Measurements from ENCODE around the gene MPC2. TPM values are rescaled to one million over a fixed set of nuclear protein-coding genes. Genes with fewer than 3 reads are reported as not detected.

MPC2 gene
- total and polyA plus RNA-seq, 2 of the 8 experiments (the other 6 are each of a cell fraction or from before 2014, with no cell fraction given): 18.6 to 40.9 TPM

- Histone ChIP-seq H2AFZ (ENCODE audit: low read length) (no peak overlapping the region), H2BK20ac (ENCODE audit: low read length) (no peak overlapping the region), H3K36me3 (ENCODE audit: control insufficient read depth in 2 of 4, insufficient read depth in 4 of 4, low read length in 3 of 4) (peaks cover 0 to 17% (median 4%) of the 10 kb centered on the region in 4 experiments; a peak in 5 of 8 replicates), H3K23ac (ENCODE audit: insufficient read length) (no peak overlapping the region), H4K20me1 (replicated peaks in 1 of 2; ENCODE audit: control insufficient read depth in 1 of 2, insufficient read depth in 2 of 2, low read length in 2 of 2) (no peaks in the 10 kb centered on the region), H2BK120ac (replicated peaks; ENCODE audit: low read depth, low read length) (no peak overlapping the region), H3K9ac (replicated peaks in 1 of 4; ENCODE audit: extremely low read depth in 1 of 4, low read depth in 3 of 4, low read length in 3 of 4) (no peak overlapping the region), H2AK5ac (ENCODE audit: low read depth, low read length) (no peak overlapping the region), H3K18ac (ENCODE audit: extremely low read depth, low read length) (no peak overlapping the region), H3K4me3 (ENCODE audit: extremely low read depth in 1 of 4, insufficient read depth in 2 of 4, low read depth in 3 of 4, low read length in 4 of 4) (no peak overlapping the region), H3K27ac (ENCODE audit: low read depth, low read length) (no peak overlapping the region), H4K8ac (ENCODE audit: extremely low read depth, insufficient read depth, low read length) (no peak overlapping the region), H3K56ac (replicated peaks; ENCODE audit: insufficient read length, low read depth, low read length) (no peak overlapping the region), H3K27me3 (replicated peaks in 1 of 4; ENCODE audit: control insufficient read depth in 3 of 4, extremely low read depth in 1 of 4, insufficient read depth in 3 of 4, low read length in 3 of 4) (no peaks in the 10 kb centered on the region), H2BK15ac (ENCODE audit: low read length) (no peak overlapping the region), H3K79me2 (ENCODE audit: control insufficient read depth in 1 of 2, insufficient read depth in 2 of 2, low read length in 2 of 2) (0 out of 4 replicates have a peak, but pooled peaks cover 0 to 5% of the 10 kb centered on the region in 2 experiments), H3K9me3 (ENCODE audit: insufficient read depth in 2 of 2, low read depth in 1 of 2, low read length in 1 of 2) (no peaks in the 10 kb centered on the region), H2BK5ac (ENCODE audit: low read depth, low read length) (no peak overlapping the region), H3K14ac (ENCODE audit: insufficient read length) (no peak overlapping the region), H3K4me1 (replicated peaks in 1 of 4; ENCODE audit: control insufficient read depth in 3 of 4, insufficient read depth in 4 of 4, low read length in 3 of 4) (no peaks in the 10 kb centered on the region), H3K4me2 (ENCODE audit: insufficient read depth in 1 of 2, low read depth in 2 of 2, low read length in 2 of 2) (no peak overlapping the region), H3K79me1 (ENCODE audit: low read depth, low read length) (no peaks in the 10 kb centered on the region), H3K4ac (replicated peaks; ENCODE audit: insufficient read length, low read depth, low read length) (no peak overlapping the region), H4K5ac (ENCODE audit: insufficient read length, low read depth, low read length) (no peak overlapping the region), H2BK12ac (ENCODE audit: low read depth, low read length) (no peak overlapping the region), H3K23me2 (ENCODE audit: low read depth, low read length) (no peaks in the 10 kb centered on the region), H4K91ac (replicated peaks; ENCODE audit: insufficient read length, low read length) (no peak overlapping the region)
- FAIRE-seq (no peak), DNase-seq (ENCODE audit: low read depth in 1 of 2, low spot score in 2 of 2) (no peak)
- CTCF ChIA-PET (ENCODE audit: partially characterized antibody): no interaction called here
- POLR2A ChIA-PET (ENCODE audit: partially characterized antibody): no interaction called here
- WGBS, 2 experiments (ENCODE audit: extremely low coverage in 1 of 2, insufficient coverage in 1 of 2, insufficient read length in 1 of 2, insufficient replicate concordance in 2 of 2, low coverage in 1 of 2, low lambda C conversion rate in 2 of 2, missing lambda C conversion rate in 1 of 2): 72% methylated on average over 1 of the region's 1 CpG; no CpG with 5 or more reads in 1 of the 2 experiments
- TF ChIP-seq RXRA (IDR thresholded peaks at IDR 0.05; ENCODE audit: insufficient read depth, low read depth, low read length) (no peak), RFX5 (IDR thresholded peaks at IDR 0.05; ENCODE audit: borderline replicate concordance, low read depth, low read length) (no peak), CBX8 (IDR thresholded peaks at IDR 0.05; ENCODE audit: borderline replicate concordance, low read depth, low read length) (no peak), RAD21 (IDR thresholded peaks at IDR 0.05 in 1 of 2, conservative IDR thresholded peaks at IDR 0.05 in 1 of 2; ENCODE audit: low read depth in 2 of 2, low read length in 2 of 2) (no peak), GABPA (IDR thresholded peaks at IDR 0.05; ENCODE audit: borderline replicate concordance, insufficient read depth, low read length) (no peak), E2F6 (IDR thresholded peaks at IDR 0.05) (no peak), RBBP5 (IDR thresholded peaks at IDR 0.05; ENCODE audit: borderline replicate concordance, low read depth, low read length) (no peak)
Observed at GRCh38 chr1:167977245-167977644, 40.4 kb upstream of the MPC2 start.
